Motor neuron (in vitro differentiated cells): ENCODE results near the gene TAPBPL. TPM values are rescaled to one million over a fixed set of nuclear protein-coding genes. Genes with fewer than 3 reads are reported as not detected.
"Not testable (repeated sequence)": the region's sequence is repeated elsewhere in the genome, so short reads cannot be mapped to it uniquely, and the experiment has no call there.

Experiments used
- ATAC-seq, 8 experiments: fragments of 200-7000 bp; cut with Tn5 transposase; replicated peaks in 6 of 8; 2 replicates each; pipeline ENCODE4 v1.8.0; 2021; ENCODE audit warnings: mild to moderate bottlenecking in 8 of 8, moderate library complexity in 8 of 8
- H3K27ac ChIP-seq, 2 donors: fragments of 250-450 bp; sonication (Bioruptor Pico); 2 replicates each; pipeline ENCODE4 v1.9.0; 2021; ENCODE audit warnings: antibody characterized with exemption in 2 of 2, mild to moderate bottlenecking in 2 of 2, moderate library complexity in 1 of 2
- H3K4me1 ChIP-seq, 2 donors: fragments of 250-450 bp; sonication (Bioruptor Pico); replicated peaks in 1 of 2; 2 replicates each; pipeline ENCODE4 v1.6.1; 2021; ENCODE audit warnings: antibody characterized with exemption in 2 of 2, mild to moderate bottlenecking in 2 of 2, moderate library complexity in 1 of 2
- H3K4me3 ChIP-seq, 5 donors: fragments of 250-450 bp; sonication (Bioruptor Pico); 2 replicates each; pipeline ENCODE4 v1.9.0; 2021; ENCODE audit warnings: antibody characterized with exemption in 5 of 5, mild to moderate bottlenecking in 5 of 5, moderate library complexity in 4 of 5
- WGBS, 10 experiments: fragments of 450-650 bp; shearing (Covaris generic); methylation state at CpG; one replicate each; pipeline ENCODE4 v1.0.0; 2022; 5-methylcytosine and 5-hydroxymethylcytosine counted together
- in situ Hi-C, 9 experiments: fragments of 400-800 bp; cut with MboI; loops; one replicate each; pipeline ENCODE4 v1.15.0; 2021; ENCODE audit warnings: low sequenced_read_pairs in 9 of 9, low pct_unique_long_range_greater_than_20kb in 2 of 9; ENCODE audit not compliant: unreplicated experiment in 9 of 9
- total RNA-seq, 8 experiments: library from RNA; unstranded; fragments of 300-600 nt; gene quantifications; 2 replicates each; pipeline versions ENCODE4 v1.2.3 to v1.2.4, GENCODE V29; 2022

Gene TAPBPL
- total RNA-seq, 8 experiments from 2014 or later, result 0.79 to 26.2 (median 3.1) TPM

DNA sequence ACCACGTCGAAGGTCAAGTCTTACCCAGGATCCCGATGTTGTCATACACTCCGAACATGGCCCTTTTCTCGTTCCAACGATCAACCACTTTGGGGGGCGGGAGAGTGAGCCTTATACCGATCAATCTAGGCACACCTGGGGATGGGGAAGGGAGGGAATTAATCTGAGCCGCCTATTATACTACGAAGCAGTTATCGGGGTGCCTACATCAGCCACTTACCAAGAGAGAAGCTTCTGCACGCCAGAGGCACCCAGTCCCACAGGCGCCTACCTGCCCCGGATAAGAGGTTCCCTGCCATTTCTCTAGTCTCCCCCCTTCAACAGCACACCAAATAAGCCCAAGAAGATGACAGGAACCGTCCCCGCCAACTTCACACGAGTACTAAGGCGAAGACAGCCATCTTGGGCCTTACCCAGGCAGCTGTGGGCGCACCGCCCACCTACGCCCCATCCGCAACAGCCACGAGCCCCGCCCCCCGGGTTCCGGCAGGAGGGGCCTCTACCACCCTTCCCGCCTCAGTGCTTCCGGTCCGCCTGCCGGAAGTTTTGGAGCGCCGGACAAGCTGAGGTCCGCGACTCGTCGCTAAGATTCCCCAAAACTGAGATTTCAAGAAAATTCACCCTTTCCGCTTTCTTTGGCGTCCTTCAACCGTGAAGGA is 41.1 kb downstream of the TAPBPL start, which contains the start of gene MRPL51:
MRPL51 (minus strand) TSS at position 425 of the 659 bp plus-strand sequence; CDS start at position 299, 126 bp downstream.
- Histone ChIP-seq H3K27ac (peak within 1 kb of the TSS; percentile 77 to 79), H3K4me1 (peaks cover 11 to 19% of the 10 kb centered on the region in 2 donors), H3K4me3 (peak within 1 kb of the TSS; percentile 49 to 93 (median 85))
- 0 to 2% (median 0%) methylated on average over 1 to 13 of the region's 39 CpGs; no CpG with 5 or more reads in 2 of the 10 experiments for WGBS, 10 experiments
- ATAC-seq, result peak; percentile 82 to 89 (median 86)
- in situ Hi-C loops, result no loop called here

GRCh38 chr12:6493497-6494257 is 41.8 kb downstream of the TAPBPL start, which contains the start of gene NCAPD2:
Gene NCAPD2, plus strand, starts transcription at chr12:6494102. Its CDS starts 997 bp downstream, at chr12:6495099.
- in situ Hi-C loops, result no loop called here
- WGBS, 10 experiments, result 0 to 8% (median 0%) methylated on average over 2 to 15 of the region's 49 CpGs; no CpG with 5 or more reads in 3 of the 10 experiments

DNA sequence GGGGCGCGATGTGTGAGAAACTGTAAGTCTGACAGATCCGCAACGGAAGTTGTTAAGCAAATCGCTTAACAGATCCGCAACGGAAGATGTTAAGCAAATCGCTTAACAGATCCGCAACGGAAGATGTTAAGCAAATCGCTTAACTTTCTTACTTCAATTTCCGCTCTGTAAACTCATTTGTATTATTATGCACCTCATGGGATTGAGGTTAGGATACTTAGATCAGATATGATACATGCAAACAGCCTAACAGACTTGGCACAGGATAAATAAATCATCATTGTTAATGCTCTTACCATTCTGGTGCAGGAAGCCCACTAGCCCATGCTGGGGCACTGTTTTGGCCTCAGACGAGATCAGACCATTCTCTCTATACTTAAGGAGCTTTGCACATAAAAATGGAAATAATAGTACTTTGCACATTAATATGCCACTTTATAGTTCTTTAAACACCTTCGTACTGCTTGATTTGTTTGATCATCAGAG is 42.5 kb downstream of the TAPBPL start:
- in situ Hi-C loops, result no loop called here
- no peak overlapping the region for H3K27ac ChIP-seq
- peak in 1 of 8 experiments; percentile 8 for ATAC-seq
- peaks cover 11 to 19% of the 10 kb centered on the region in 2 donors for H3K4me1 ChIP-seq
- peak overlapping the region; percentile 49 to 93 (median 85) for H3K4me3 ChIP-seq
- 0 to 29% (median 4%) methylated on average over 1 to 7 of the region's 14 CpGs for WGBS, 10 experiments

More at GRCh38 chr12:6493497-6494257, 41.8 kb downstream of the TAPBPL start, which contains the start of gene NCAPD2:
- peaks cover 11 to 19% of the 10 kb centered on the region in 2 donors for H3K4me1 ChIP-seq
- peak within 1 kb of the TSS; percentile 77 to 79 for H3K27ac ChIP-seq
- peak; percentile 86 to 91 (median 88) for ATAC-seq
- peak within 1 kb of the TSS; percentile 49 to 93 (median 85) for H3K4me3 ChIP-seq

- Histone ChIP-seq H3K4me1 (peaks cover 11 to 19% of the 10 kb centered on the region in 2 donors), H3K27ac (no peak overlapping the region), H3K4me3 (peak overlapping the region in 4 of 5 donors; percentile 58 to 93 (median 86))
- in situ Hi-C loops, result no loop called here
- WGBS, 10 experiments, result 17 to 92% (median 60%) methylated on average over 1 of the region's 1 CpG; no CpG with 5 or more reads in 5 of the 10 experiments
- ATAC-seq, result no peak
Observed at GRCh38 chr12:6494968-6495367, 43.1 kb downstream of the TAPBPL start.

- H3K27ac ChIP-seq, ATAC-seq, in situ Hi-C loops, H3K4me3 ChIP-seq: not testable (repeated sequence)
- 50 to 100% (median 86%) methylated on average over 1 to 3 of the region's 3 CpGs; no CpG with 5 or more reads in 1 of the 10 experiments for WGBS, 10 experiments
- peaks cover 8 to 16% of the 10 kb centered on the region in 2 donors for H3K4me1 ChIP-seq
Observed at GRCh38 chr12:6497291-6497690, 45.4 kb downstream of the TAPBPL start.

GRCh38 chr12:6500466-6500865 is 48.6 kb downstream of the TAPBPL start:
- in situ Hi-C loops, result no loop called here
- WGBS, 10 experiments, result 20 to 100% (median 97%) methylated on average over 1 to 2 of the region's 2 CpGs; no CpG with 5 or more reads in 2 of the 10 experiments
- no peak overlapping the region for H3K4me3 ChIP-seq
- ATAC-seq, result no peak
- peaks cover 0 to 2% of the 10 kb centered on the region in 2 donors for H3K4me1 ChIP-seq
- no peak overlapping the region for H3K27ac ChIP-seq

DNA sequence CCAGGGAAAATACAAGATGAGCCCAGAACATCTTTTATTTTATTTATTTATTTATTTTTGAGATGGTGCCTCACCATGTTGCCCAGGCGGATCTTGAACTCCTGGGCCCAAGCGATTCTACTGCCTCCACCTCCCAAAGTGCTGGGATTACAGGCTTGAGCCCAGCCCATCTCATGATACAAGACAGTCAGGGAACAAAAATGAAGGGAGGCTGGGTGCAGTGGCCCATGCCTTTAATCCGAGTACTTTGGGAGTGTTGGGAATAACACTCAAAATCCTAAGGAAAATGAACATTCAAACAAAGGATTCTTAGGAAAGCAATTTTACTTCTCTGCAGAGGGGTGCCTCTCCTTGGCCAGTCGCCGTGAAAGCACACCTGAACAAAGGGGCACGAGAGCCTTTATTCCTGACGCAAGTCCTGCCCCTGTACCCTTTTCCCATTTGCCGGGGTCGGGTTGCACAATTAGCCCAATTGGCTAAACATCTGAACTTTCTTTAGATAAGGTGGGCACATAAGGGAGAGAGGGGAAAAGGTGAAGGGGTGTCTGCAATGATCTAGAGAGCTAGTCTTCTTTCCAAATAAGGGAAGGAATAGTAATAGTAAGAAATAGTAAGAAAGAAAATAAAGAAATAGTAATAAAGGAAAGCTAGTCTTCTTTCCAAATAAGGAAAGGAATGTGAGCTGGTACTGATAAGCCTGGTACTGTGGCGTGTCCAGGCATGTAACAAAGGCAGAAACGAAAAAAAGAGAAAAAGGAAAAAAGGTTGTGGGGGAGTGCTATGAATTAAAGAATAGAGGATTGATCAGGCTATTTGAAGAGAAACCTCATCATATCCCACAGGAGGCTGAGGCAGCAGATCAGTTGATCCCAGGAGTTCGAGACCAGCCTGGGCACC is 55.5 kb downstream of the TAPBPL start:
- peak in 1 of 8 experiments; percentile 17 for ATAC-seq
- in situ Hi-C loops, result no loop called here
- Histone ChIP-seq H3K4me1 (no peaks in the 10 kb centered on the region), H3K27ac (no peak overlapping the region), H3K4me3 (no peak overlapping the region)
- WGBS, 10 experiments, result 71 to 97% (median 83%) methylated on average over 4 to 11 of the region's 12 CpGs

- in situ Hi-C loops, result no loop called here
- no peak for ATAC-seq
- Histone ChIP-seq H3K4me3 (no peak overlapping the region), H3K4me1 (no peaks in the 10 kb centered on the region), H3K27ac (no peak overlapping the region)
- 0 to 100% (median 78%) methylated on average over 1 to 7 of the region's 7 CpGs for WGBS, 10 experiments
Observed at GRCh38 chr12:6508087-6508486, 56.2 kb downstream of the TAPBPL start.

Other genes with a start within 250 kb of the TAPBPL start
- 1 to 10 TPM in 2 of 8 experiments, under 1 TPM in 6; 0.11 to 2.5 (median 0.52) TPM for gene PLEKHG6, start 141.4 kb upstream of the TAPBPL start, total RNA-seq
- gene TNFRSF1A, start 110.0 kb upstream of the TAPBPL start, total RNA-seq, result 100 to 1,000 TPM in 1 of 8 experiments, 10 to 100 TPM in 6, 1 to 10 TPM in 1; 5.5 to 118 (median 35.7) TPM
- gene SCNN1A, start 76.5 kb upstream of the TAPBPL start, total RNA-seq, result 1 to 10 TPM in 5 of 8 experiments, under 1 TPM in 2, not detected in 1; 0.11 to 4.1 (median 1.6) TPM
- gene LTBR, start 67.9 kb upstream of the TAPBPL start, total RNA-seq, result 100 to 1,000 TPM in 1 of 8 experiments, 10 to 100 TPM in 2, 1 to 10 TPM in 1, under 1 TPM in 4; 0.11 to 115 (median 1.6) TPM
- 1 to 10 TPM in 2 of 8 experiments, under 1 TPM in 4, not detected in 2; 0.14 to 2.0 (median 0.37) TPM for gene CD27, start 7.1 kb upstream of the TAPBPL start, total RNA-seq
- gene VAMP1, start 18.6 kb downstream of the TAPBPL start, total RNA-seq, result 10 to 100 TPM in 7 of 8 experiments, 1 to 10 TPM in 1; 6.1 to 38.3 (median 15.9) TPM
- 100 to 1,000 TPM; 129 to 267 (median 184) TPM for gene MRPL51, start 41.2 kb downstream of the TAPBPL start, total RNA-seq
- gene NCAPD2, start 42.1 kb downstream of the TAPBPL start, total RNA-seq, result 10 to 100 TPM; 11.5 to 84.2 (median 16.2) TPM
- gene GAPDH, start 82.5 kb downstream of the TAPBPL start, total RNA-seq, result 1,000 to 10,000 TPM; 2,651 to 4,080 (median 3,703) TPM
- 10 to 100 TPM; 10.1 to 22.7 (median 12.7) TPM for gene IFFO1, start 104.0 kb downstream of the TAPBPL start, total RNA-seq
- gene NOP2, start 116.2 kb downstream of the TAPBPL start, total RNA-seq, result 10 to 100 TPM; 13.0 to 83.1 (median 24.1) TPM
- gene CHD4, start 155.3 kb downstream of the TAPBPL start, total RNA-seq, result 100 to 1,000 TPM; 190 to 382 (median 259) TPM
- under 1 TPM; 0.08 to 0.95 (median 0.19) TPM for gene LPAR5, start 183.9 kb downstream of the TAPBPL start, total RNA-seq
- gene ACRBP, start 195.4 kb downstream of the TAPBPL start, total RNA-seq, result 1 to 10 TPM in 4 of 8 experiments, under 1 TPM in 4; 0.51 to 2.6 (median 1.1) TPM
- gene ING4, start 211.1 kb downstream of the TAPBPL start, total RNA-seq, result 100 to 1,000 TPM in 1 of 8 experiments, 10 to 100 TPM in 7; 34.3 to 108 (median 81.6) TPM
- 10 to 100 TPM; 16.9 to 48.5 (median 32.7) TPM for gene ZNF384, start 237.3 kb downstream of the TAPBPL start, total RNA-seq
- gene PIANP, start 248.8 kb downstream of the TAPBPL start, total RNA-seq, result 1 to 10 TPM in 7 of 8 experiments, under 1 TPM in 1; 0.94 to 7.9 (median 2.8) TPM